HCT116 (cell line): ENCODE measurements around the gene VAT1.

Experiments
- CEBPB ChIP-seq: IDR thresholded peaks from 2 replicates; pipeline ENCODE4 v1.6.1; 2012; ENCODE audit warnings: low read depth
- EZH2 ChIP-seq: fragments of 200-600 bp; sonication (generic); IDR thresholded peaks from 2 replicates; pipeline ENCODE4 v1.6.1; 2017; ENCODE audit warnings: antibody characterized with exemption, mixed run types
- EZH2phosphoT487 ChIP-seq: fragments of 200-600 bp; IDR thresholded peaks from 2 replicates; pipeline ENCODE4 v1.6.1; 2018; ENCODE audit warnings: antibody characterized with exemption, borderline replicate concordance
- FOSL1 ChIP-seq: IDR thresholded peaks from 2 replicates; pipeline ENCODE4 v1.6.1; 2012; ENCODE audit warnings: low read depth
- MAX ChIP-seq: IDR thresholded peaks from 2 replicates; pipeline ENCODE4 v1.6.1; 2012
- POLR2A ChIP-seq: IDR thresholded peaks from 2 replicates; pipeline ENCODE4 v1.7.0; 2011; ENCODE audit warnings: borderline replicate concordance; ENCODE audit not compliant: insufficient read depth, insufficient read length; ENCODE audit errors: extremely low read depth
- POLR2AphosphoS5 ChIP-seq: IDR thresholded peaks from 2 replicates; pipeline ENCODE4 v1.6.1; 2011; ENCODE audit warnings: mild to moderate bottlenecking, low read depth, low read length, moderate library complexity
- SIN3A ChIP-seq: IDR thresholded peaks from 2 replicates; pipeline ENCODE4 v1.6.1; 2012; ENCODE audit warnings: low read depth
- TCF7L2 ChIP-seq: IDR thresholded peaks from 2 replicates; pipeline ENCODE4 v1.7.0; 2011; ENCODE audit warnings: borderline replicate concordance, inconsistent platforms; ENCODE audit not compliant: insufficient read depth, insufficient read length; ENCODE audit errors: extremely low read depth
- ZFX ChIP-seq: fragments of 450-650 bp; IDR thresholded peaks from 2 replicates; pipeline ENCODE4 v1.6.1; 2017
- TF ChIP-seq, protein P1 (sequence below), 3 experiments: fragments of 200-600 bp in 1 of 3; sonication (generic) in 1 of 3; IDR thresholded peaks in 2 of 3; conservative IDR thresholded peaks in 1 of 3; 2 replicates each; pipeline ENCODE4 v1.5.1; 2012 to 2017; ENCODE audit warnings: low read depth in 2 of 3, low read length in 2 of 3, antibody characterized with exemption in 1 of 3, borderline replicate concordance in 1 of 3, control low read depth in 1 of 3, mild to moderate bottlenecking in 1 of 3, mixed read lengths in 1 of 3, mixed run types in 1 of 3, moderate library complexity in 1 of 3; ENCODE audit not compliant: insufficient read depth in 1 of 3

- TF ChIP-seq, protein P1, sequence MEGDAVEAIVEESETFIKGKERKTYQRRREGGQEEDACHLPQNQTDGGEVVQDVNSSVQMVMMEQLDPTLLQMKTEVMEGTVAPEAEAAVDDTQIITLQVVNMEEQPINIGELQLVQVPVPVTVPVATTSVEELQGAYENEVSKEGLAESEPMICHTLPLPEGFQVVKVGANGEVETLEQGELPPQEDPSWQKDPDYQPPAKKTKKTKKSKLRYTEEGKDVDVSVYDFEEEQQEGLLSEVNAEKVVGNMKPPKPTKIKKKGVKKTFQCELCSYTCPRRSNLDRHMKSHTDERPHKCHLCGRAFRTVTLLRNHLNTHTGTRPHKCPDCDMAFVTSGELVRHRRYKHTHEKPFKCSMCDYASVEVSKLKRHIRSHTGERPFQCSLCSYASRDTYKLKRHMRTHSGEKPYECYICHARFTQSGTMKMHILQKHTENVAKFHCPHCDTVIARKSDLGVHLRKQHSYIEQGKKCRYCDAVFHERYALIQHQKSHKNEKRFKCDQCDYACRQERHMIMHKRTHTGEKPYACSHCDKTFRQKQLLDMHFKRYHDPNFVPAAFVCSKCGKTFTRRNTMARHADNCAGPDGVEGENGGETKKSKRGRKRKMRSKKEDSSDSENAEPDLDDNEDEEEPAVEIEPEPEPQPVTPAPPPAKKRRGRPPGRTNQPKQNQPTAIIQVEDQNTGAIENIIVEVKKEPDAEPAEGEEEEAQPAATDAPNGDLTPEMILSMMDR (IDR thresholded peaks at IDR 0.05 in 2 of 3, conservative IDR thresholded peaks at IDR 0.05 in 1 of 3; ENCODE audit: borderline replicate concordance in 1 of 3, insufficient read depth in 1 of 3, low read depth in 2 of 3, low read length in 2 of 3), result no peak
- no peak for TF ChIP-seq MAX
- TF ChIP-seq CEBPB, result no peak
- TF ChIP-seq FOSL1, result no peak
- no peak for TF ChIP-seq POLR2AphosphoS5
- TF ChIP-seq EZH2, result no peak
- no peak for TF ChIP-seq POLR2A
- no peak for TF ChIP-seq EZH2phosphoT487
- no peak for TF ChIP-seq SIN3A
- no peak for TF ChIP-seq ZFX
- TF ChIP-seq TCF7L2, result no peak
These were observed 4.4 kb upstream of the VAT1 start for GRCh38 chr17:43026595-43026994.
